A549 (cell line): Measurements from ENCODE around the gene JARID2. TPM values are rescaled to one million over a fixed set of nuclear protein-coding genes. Genes with fewer than 3 reads are reported as not detected.

ENCODE experiments used
- ATAC-seq, 2 experiments: fragments of 200-7000 bp in 1 of 2; fragments of >200 bp in 1 of 2; cut with Nextera tagmentation in 1 of 2; cut with Tn5 transposase in 1 of 2; 3 replicates each; pipeline versions ENCODE4 v1.8.0 to v1.9.1; 2018 to 2020; ENCODE audit warnings: mild to moderate bottlenecking in 1 of 2, moderate library complexity in 1 of 2
- CTCF ChIA-PET: fragments of 300-600 bp; sonication (Branson Sonifier 250); formaldehyde crosslinking; extraction: SDS; loops from one replicate; lab custom pipeline; 2021; ENCODE audit warnings: antibody characterized with exemption, inconsistent platforms; lab: Yijun Ruan, JAX
- POLR2A ChIA-PET: fragments of 350-600 bp; formaldehyde crosslinking; extraction: SDS; loops from one replicate; lab custom pipeline; 2021; ENCODE audit warnings: antibody characterized with exemption, inconsistent platforms; lab: Yijun Ruan, JAX
- DNase-seq, 2 experiments: peaks; one replicate each; pipeline versions ENCODE4 v3.0.0 to v3.0.0-alpha.2; 2011 to 2016; ENCODE audit warnings: low read depth in 1 of 2, low spot score in 1 of 2
- FAIRE-seq: peaks from 2 replicates; lab custom pipeline; 2011; peaks lifted over from hg19 to GRCh38; lab: Jason Lieb, UNC
- H3K27ac ChIP-seq, 2 experiments: fragments of >200 bp; sonication (Bioruptor Twin); formaldehyde crosslinking; 3 replicates each; pipeline ENCODE4 v1.5.1; 2016 to 2017
- H3K4me1 ChIP-seq: fragments of >200 bp; sonication (Bioruptor Twin); formaldehyde crosslinking; 3 replicates; pipeline ENCODE4 v1.6.1; 2016
- H3K4me2 ChIP-seq: fragments of >200 bp; sonication (Bioruptor Twin); formaldehyde crosslinking; 3 replicates; pipeline ENCODE4 v1.6.1; 2016
- H3K4me3 ChIP-seq: fragments of >200 bp; sonication (Bioruptor Twin); formaldehyde crosslinking; 3 replicates; pipeline ENCODE4 v1.5.1; 2016
- H3K9me3 ChIP-seq: fragments of >200 bp; sonication (Bioruptor Twin); formaldehyde crosslinking; 3 replicates; pipeline ENCODE4 v1.6.1; 2016
- BHLHE40 ChIP-seq: IDR thresholded peaks from 2 replicates; pipeline ENCODE4 v1.6.1; 2012; ENCODE audit warnings: low read depth, low read length, inconsistent platforms
- CBX8 ChIP-seq: fragments of 200-600 bp; sonication (generic); IDR thresholded peaks from 2 replicates; pipeline ENCODE4 v1.6.1; 2016
- CHD2 ChIP-seq: fragments of 150-350 bp; IDR thresholded peaks from 2 replicates; pipeline ENCODE4 v1.6.1; 2014; ENCODE audit warnings: low read length; ENCODE audit not compliant: partially characterized antibody
- CHD4 ChIP-seq: fragments of 200-600 bp; sonication (generic); IDR thresholded peaks from 2 replicates; pipeline ENCODE4 v1.6.1; 2016; ENCODE audit warnings: antibody characterized with exemption, mild to moderate bottlenecking, borderline replicate concordance
- EHF ChIP-seq: fragments of 250-450 bp; sonication (Bioruptor Pico); IDR thresholded peaks from 2 replicates; pipeline ENCODE4 v1.5.0; 2020; ENCODE audit warnings: mild to moderate bottlenecking
- FOSL2 ChIP-seq, 2 experiments: fragments of 450-650 bp in 1 of 2; fragments of >200 bp in 1 of 2; sonication (Bioruptor Twin) in 1 of 2; formaldehyde crosslinking; IDR thresholded peaks; 2 replicates each; pipeline versions ENCODE4 v1.5.0 to v1.6.1; 2016 to 2020; ENCODE audit warnings: mild to moderate bottlenecking in 1 of 2, moderate library complexity in 1 of 2
- FOXS1 ChIP-seq: fragments of 250-450 bp; sonication (Bioruptor Pico); IDR thresholded peaks from 2 replicates; pipeline ENCODE4 v1.5.0; 2020; ENCODE audit warnings: mild to moderate bottlenecking, moderate library complexity
- HES2 ChIP-seq: fragments of >200 bp; sonication (Bioruptor Twin); formaldehyde crosslinking; IDR thresholded peaks from 2 replicates; pipeline ENCODE4 v1.6.1; 2016
- HEYL ChIP-seq: fragments of 250-450 bp; sonication (Bioruptor Pico); IDR thresholded peaks from 2 replicates; pipeline ENCODE4 v1.8.0; 2021; ENCODE audit warnings: mild to moderate bottlenecking, moderate library complexity
- HMGXB4 ChIP-seq: fragments of 250-450 bp; sonication (Bioruptor Pico); IDR thresholded peaks from 2 replicates; pipeline ENCODE4 v1.5.0; 2021; ENCODE audit warnings: mild to moderate bottlenecking, moderate library complexity, borderline replicate concordance
- HOXA7 ChIP-seq: fragments of 250-450 bp; sonication (Bioruptor Pico); IDR thresholded peaks from 2 replicates; pipeline ENCODE4 v1.5.0; 2020; ENCODE audit warnings: mild to moderate bottlenecking, moderate library complexity
- HOXB13 ChIP-seq: fragments of 250-450 bp; sonication (Bioruptor Pico); IDR thresholded peaks from 2 replicates; pipeline ENCODE4 v1.5.0; 2020; ENCODE audit warnings: low read depth, mild to moderate bottlenecking, moderate library complexity
- JUN ChIP-seq, 2 experiments: fragments of >200 bp; sonication (Bioruptor Twin); formaldehyde crosslinking; IDR thresholded peaks; 2 replicates in 1 of 2; 3 replicates in 1 of 2; pipeline ENCODE4 v1.6.1; 2016 to 2017
- KDM1A ChIP-seq: fragments of 200-600 bp; sonication (generic); IDR thresholded peaks from 2 replicates; pipeline ENCODE4 v1.6.1; 2016; ENCODE audit warnings: low read depth, mild to moderate bottlenecking
- MAX ChIP-seq: IDR thresholded peaks from 2 replicates; pipeline ENCODE4 v1.6.1; 2012
- MAZ ChIP-seq: fragments of 150-350 bp; IDR thresholded peaks from 2 replicates; pipeline ENCODE4 v1.6.1; 2014; ENCODE audit warnings: antibody characterized with exemption, low read depth, low read length, borderline replicate concordance
- POLR2A ChIP-seq: IDR thresholded peaks from 2 replicates; pipeline ENCODE4 v1.6.1; 2012; ENCODE audit warnings: mild to moderate bottlenecking, low read length
- RCOR1 ChIP-seq: fragments of 150-350 bp; IDR thresholded peaks from 2 replicates; pipeline ENCODE4 v1.6.1; 2014; ENCODE audit warnings: antibody characterized with exemption, low read length, low read depth
- RNF2 ChIP-seq: fragments of 200-600 bp; sonication (generic); IDR thresholded peaks from 2 replicates; pipeline ENCODE4 v1.6.1; 2016; ENCODE audit warnings: low read depth, mild to moderate bottlenecking, antibody characterized with exemption, moderate library complexity, borderline replicate concordance
- SREBF2 ChIP-seq: fragments of 450-650 bp; IDR thresholded peaks from 2 replicates; pipeline ENCODE4 v1.6.1; 2014; ENCODE audit warnings: mild to moderate bottlenecking, moderate library complexity
- ZC3H11A ChIP-seq: fragments of 450-650 bp; IDR thresholded peaks from 2 replicates; pipeline ENCODE4 v1.6.1; 2014; ENCODE audit warnings: antibody characterized with exemption, mild to moderate bottlenecking
- ZFP36 ChIP-seq: fragments of 450-650 bp; IDR thresholded peaks from 2 replicates; pipeline ENCODE4 v1.6.1; 2014; ENCODE audit warnings: borderline replicate concordance; ENCODE audit not compliant: partially characterized antibody
- ZNF302 ChIP-seq: fragments of 250-450 bp; sonication (Bioruptor Pico); IDR thresholded peaks from 2 replicates; pipeline ENCODE4 v1.9.0; 2021; ENCODE audit warnings: inconsistent platforms, mild to moderate bottlenecking, moderate library complexity
- WGBS: methylation state at CpG from one replicate; pipeline ENCODE4 v1.1.6; 2017; ENCODE audit errors: missing lambda C conversion rate; 5-methylcytosine and 5-hydroxymethylcytosine counted together
- polyA plus RNA-seq, 4 experiments: library from polyadenylated mRNA; depleted of rRNA in 3 of 4; stranded (reverse); fragments of >200 nt; fragmentation: RNase III in 1 of 4; extraction: RNeasy Plus Mini Kit Qiagen cat#74134 plus additional on column Dnase treatment in 1 of 4; gene quantifications; 2 replicates in 3 of 4; 3 replicates in 1 of 4; pipeline ENCODE4 v1.2.3, GENCODE V29; 2011 to 2017
- TF ChIP-seq, protein P1 (sequence below): fragments of >200 bp; sonication (Bioruptor Twin); formaldehyde crosslinking; IDR thresholded peaks from 3 replicates; pipeline ENCODE4 v1.5.1; 2016
- TF ChIP-seq, protein P2 (sequence below): fragments of 150-350 bp; IDR thresholded peaks from 2 replicates; pipeline ENCODE4 v1.6.1; 2014; ENCODE audit warnings: low read depth, mild to moderate bottlenecking, low read length
- TF ChIP-seq, protein P3 (sequence below): fragments of >200 bp; sonication (Bioruptor Twin); formaldehyde crosslinking; IDR thresholded peaks from 3 replicates; pipeline ENCODE4 v1.6.1; 2016

The JARID2 gene
- polyA plus RNA-seq, 2 of the 4 experiments (the other 2 are of a cell fraction) = 7.8 to 8.3 TPM

DNA sequence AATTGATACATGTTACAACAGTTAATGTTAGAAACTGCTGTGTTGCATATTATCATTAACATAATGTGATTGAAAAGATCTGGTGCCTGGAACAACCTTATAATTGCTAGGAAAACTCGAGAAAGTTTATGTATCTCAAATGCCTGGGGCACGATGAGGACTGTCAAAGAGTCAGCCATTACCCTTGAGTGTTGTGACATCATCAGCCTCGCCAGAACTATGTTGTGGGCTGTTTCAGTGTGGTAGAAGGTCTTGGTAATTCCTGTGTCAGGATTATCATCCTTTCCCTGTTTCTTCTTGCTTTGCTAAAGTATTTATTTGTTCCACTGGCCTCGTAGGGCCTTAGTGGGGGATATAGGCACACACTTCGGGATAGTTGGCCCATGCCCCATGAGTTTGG is 231.9 kb downstream of the JARID2 start:
- POLR2A ChIA-PET = no interaction called here
- Histone ChIP-seq H3K9me3 (no peaks in the 10 kb centered on the region), H3K4me3 (no peak overlapping the region), H3K4me2 (no peak overlapping the region), H3K27ac (no peak overlapping the region), H3K4me1 (0 out of 3 replicates have a peak, but pooled peaks cover 4% of the 10 kb centered on the region)
- TF ChIP-seq RNF2 = no peak
- TF ChIP-seq, protein P1, sequence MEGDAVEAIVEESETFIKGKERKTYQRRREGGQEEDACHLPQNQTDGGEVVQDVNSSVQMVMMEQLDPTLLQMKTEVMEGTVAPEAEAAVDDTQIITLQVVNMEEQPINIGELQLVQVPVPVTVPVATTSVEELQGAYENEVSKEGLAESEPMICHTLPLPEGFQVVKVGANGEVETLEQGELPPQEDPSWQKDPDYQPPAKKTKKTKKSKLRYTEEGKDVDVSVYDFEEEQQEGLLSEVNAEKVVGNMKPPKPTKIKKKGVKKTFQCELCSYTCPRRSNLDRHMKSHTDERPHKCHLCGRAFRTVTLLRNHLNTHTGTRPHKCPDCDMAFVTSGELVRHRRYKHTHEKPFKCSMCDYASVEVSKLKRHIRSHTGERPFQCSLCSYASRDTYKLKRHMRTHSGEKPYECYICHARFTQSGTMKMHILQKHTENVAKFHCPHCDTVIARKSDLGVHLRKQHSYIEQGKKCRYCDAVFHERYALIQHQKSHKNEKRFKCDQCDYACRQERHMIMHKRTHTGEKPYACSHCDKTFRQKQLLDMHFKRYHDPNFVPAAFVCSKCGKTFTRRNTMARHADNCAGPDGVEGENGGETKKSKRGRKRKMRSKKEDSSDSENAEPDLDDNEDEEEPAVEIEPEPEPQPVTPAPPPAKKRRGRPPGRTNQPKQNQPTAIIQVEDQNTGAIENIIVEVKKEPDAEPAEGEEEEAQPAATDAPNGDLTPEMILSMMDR = no peak
- TF ChIP-seq ZFP36 = no peak
- TF ChIP-seq CHD2 = no peak
- no peak for TF ChIP-seq BHLHE40
- TF ChIP-seq, protein P2, sequence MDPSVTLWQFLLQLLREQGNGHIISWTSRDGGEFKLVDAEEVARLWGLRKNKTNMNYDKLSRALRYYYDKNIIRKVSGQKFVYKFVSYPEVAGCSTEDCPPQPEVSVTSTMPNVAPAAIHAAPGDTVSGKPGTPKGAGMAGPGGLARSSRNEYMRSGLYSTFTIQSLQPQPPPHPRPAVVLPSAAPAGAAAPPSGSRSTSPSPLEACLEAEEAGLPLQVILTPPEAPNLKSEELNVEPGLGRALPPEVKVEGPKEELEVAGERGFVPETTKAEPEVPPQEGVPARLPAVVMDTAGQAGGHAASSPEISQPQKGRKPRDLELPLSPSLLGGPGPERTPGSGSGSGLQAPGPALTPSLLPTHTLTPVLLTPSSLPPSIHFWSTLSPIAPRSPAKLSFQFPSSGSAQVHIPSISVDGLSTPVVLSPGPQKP = no peak
- TF ChIP-seq HOXB13 = no peak
- TF ChIP-seq, protein P3, sequence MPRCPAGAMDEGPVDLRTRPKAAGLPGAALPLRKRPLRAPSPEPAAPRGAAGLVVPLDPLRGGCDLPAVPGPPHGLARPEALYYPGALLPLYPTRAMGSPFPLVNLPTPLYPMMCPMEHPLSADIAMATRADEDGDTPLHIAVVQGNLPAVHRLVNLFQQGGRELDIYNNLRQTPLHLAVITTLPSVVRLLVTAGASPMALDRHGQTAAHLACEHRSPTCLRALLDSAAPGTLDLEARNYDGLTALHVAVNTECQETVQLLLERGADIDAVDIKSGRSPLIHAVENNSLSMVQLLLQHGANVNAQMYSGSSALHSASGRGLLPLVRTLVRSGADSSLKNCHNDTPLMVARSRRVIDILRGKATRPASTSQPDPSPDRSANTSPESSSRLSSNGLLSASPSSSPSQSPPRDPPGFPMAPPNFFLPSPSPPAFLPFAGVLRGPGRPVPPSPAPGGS = no peak
- no peak for TF ChIP-seq HEYL (CRISPR knock-in tag)
- no peak for TF ChIP-seq JUN (IDR thresholded peaks at IDR 0.05)
- TF ChIP-seq RCOR1 = no peak
- TF ChIP-seq MAX = no peak
- no peak for TF ChIP-seq HMGXB4 (CRISPR knock-in tag)
- no peak for TF ChIP-seq ZC3H11A
- no peak for TF ChIP-seq MAZ
- TF ChIP-seq FOXS1 = no peak
- CTCF ChIA-PET = interaction anchor here (0.6 to 1.6 kb wide), 2 partner anchors 14 to 1284 kb away, joined by 3 to 6 read pairs; no protein-coding TSS in a partner anchor
- FAIRE-seq = no peak
- no peak for DNase-seq
- no peak for ATAC-seq
- 61% methylated on average over 5 of the region's 5 CpGs for WGBS

DNA sequence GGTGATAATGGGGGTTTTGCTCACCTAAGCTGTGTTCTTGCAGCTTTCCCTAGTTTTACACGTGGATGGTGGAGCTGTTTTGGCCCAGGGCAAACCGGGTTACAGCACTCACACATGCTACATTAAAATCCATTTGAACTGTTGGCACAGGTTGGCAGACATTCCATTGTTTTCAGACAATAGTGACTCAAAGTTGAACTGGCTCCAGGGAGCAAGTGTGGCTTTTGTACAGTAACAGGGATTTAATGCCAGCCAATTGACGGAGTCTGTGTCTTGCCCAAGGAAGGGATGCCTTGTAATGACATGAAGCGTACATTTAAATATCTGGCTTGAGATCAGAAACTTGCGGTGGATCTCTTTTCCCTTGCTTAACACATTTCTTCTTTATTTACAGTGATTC is 233.9 kb downstream of the JARID2 start:
- no peaks in the 10 kb centered on the region for H3K9me3 ChIP-seq
- no peak overlapping the region for H3K27ac ChIP-seq
- CTCF ChIA-PET = interaction anchor here (1.5 kb wide), 1 partner anchor 16 kb away, joined by 4 read pairs; no protein-coding TSS in a partner anchor
- no peak overlapping the region for H3K4me3 ChIP-seq
- 0 out of 3 replicates have a peak, but pooled peaks cover 4% of the 10 kb centered on the region for H3K4me1 ChIP-seq
- POLR2A ChIA-PET = no interaction called here
- TF ChIP-seq ZC3H11A = no peak
- TF ChIP-seq POLR2A = no peak
- TF ChIP-seq CHD4 = no peak
- FAIRE-seq (no peak), ATAC-seq (no peak), DNase-seq (no peak)
- 69% methylated on average over 5 of the region's 5 CpGs for WGBS
- H3K4me2 ChIP-seq = no peak overlapping the region

- ATAC-seq = no peak
- DNase-seq = no peak
- H3K9me3 ChIP-seq = no peaks in the 10 kb centered on the region
- H3K4me3 ChIP-seq = no peak overlapping the region
- WGBS = 95% methylated on average over 6 of the region's 7 CpGs
- ChIA-PET CTCF (interaction anchor here (0.7 to 1.5 kb wide), 3 partner anchors 10 to 1340 kb away, joined by 3 to 4 read pairs (median 3); no protein-coding TSS in a partner anchor), POLR2A (no interaction called here)
- 0 out of 3 replicates have a peak, but pooled peaks cover 4% of the 10 kb centered on the region for H3K4me1 ChIP-seq
- no peak for FAIRE-seq
- no peak for TF ChIP-seq HMGXB4 (CRISPR knock-in tag)
- TF ChIP-seq FOXS1 = no peak
- no peak for TF ChIP-seq BHLHE40
- TF ChIP-seq SREBF2 = no peak
- TF ChIP-seq CBX8 = no peak
- TF ChIP-seq ZNF302 = no peak
- TF ChIP-seq RNF2 = no peak
- no peak for TF ChIP-seq HES2
- no peak for TF ChIP-seq CHD2
- TF ChIP-seq HOXA7 (CRISPR knock-in tag) = no peak
- no peak for TF ChIP-seq EHF
- TF ChIP-seq HOXB13 = no peak
- TF ChIP-seq KDM1A = no peak
- TF ChIP-seq FOSL2 (IDR thresholded peaks at IDR 0.05) = no peak
- no peak for TF ChIP-seq FOSL2 (CRISPR knock-in tag; IDR thresholded peaks at IDR 0.05)
- no peak overlapping the region for H3K27ac ChIP-seq
- no peak overlapping the region for H3K4me2 ChIP-seq
Observed at GRCh38 chr6:15480525-15480924, 234.7 kb downstream of the JARID2 start.
